HG03342 (cell line): ENCODE measurements around the gene FBLN1.
"Not testable (repeated sequence)": the region's sequence is repeated elsewhere in the genome, so short reads cannot be mapped to it uniquely, and the experiment has no call there.

Experiments used
- ATAC-seq: cut with Tn5 transposase; IDR thresholded peaks from one replicate; pipeline ENCODE4 v1.9.1; 2021; ENCODE audit warnings: mild to moderate bottlenecking, moderate library complexity; ENCODE audit not compliant: unreplicated experiment

The FBLN1 gene

GRCh38 chr22:45546333-45547015 is 43.8 kb downstream of the FBLN1 start:
- ATAC-seq, result no peak

GRCh38 chr22:45547016-45547345 is 44.3 kb downstream of the FBLN1 start:
- ATAC-seq, result no peak

GRCh38 chr22:45547731-45548130 is 45.0 kb downstream of the FBLN1 start:
- no peak for ATAC-seq

- no peak for ATAC-seq
Measured at GRCh38 chr22:45548247-45548840, 45.7 kb downstream of the FBLN1 start.

GRCh38 chr22:45548991-45549761 is 46.5 kb downstream of the FBLN1 start:
- no peak for ATAC-seq

- no peak for ATAC-seq
Measured at GRCh38 chr22:45549762-45550378, 47.2 kb downstream of the FBLN1 start.

- no peak for ATAC-seq
Measured at GRCh38 chr22:45550416-45550815, 47.7 kb downstream of the FBLN1 start.

GRCh38 chr22:45550891-45551290 is 48.2 kb downstream of the FBLN1 start:
- no peak for ATAC-seq

GRCh38 chr22:45551310-45552016 is 48.8 kb downstream of the FBLN1 start:
- ATAC-seq, result no peak

- ATAC-seq, result no peak
Measured at GRCh38 chr22:45552017-45552411, 49.3 kb downstream of the FBLN1 start.

GRCh38 chr22:45552580-45553350 is 50.1 kb downstream of the FBLN1 start:
- no peak for ATAC-seq

- ATAC-seq, result no peak
Measured at GRCh38 chr22:45553351-45554039, 50.8 kb downstream of the FBLN1 start.

- no peak for ATAC-seq
Measured at GRCh38 chr22:45554040-45554406, 51.3 kb downstream of the FBLN1 start.

GRCh38 chr22:45554861-45555260 is 52.2 kb downstream of the FBLN1 start:
- no peak for ATAC-seq

GRCh38 chr22:45557926-45558325 is 55.2 kb downstream of the FBLN1 start:
- ATAC-seq, result not testable (repeated sequence)

- ATAC-seq, result not testable (repeated sequence)
Measured at GRCh38 chr22:45560092-45560491, 57.4 kb downstream of the FBLN1 start.

GRCh38 chr22:45560761-45561160 is 58.1 kb downstream of the FBLN1 start:
- not testable (repeated sequence) for ATAC-seq

GRCh38 chr22:45562102-45562501 is 59.4 kb downstream of the FBLN1 start:
- no peak for ATAC-seq

GRCh38 chr22:45562537-45563361 is 60.1 kb downstream of the FBLN1 start:
- ATAC-seq, result no peak
